VCaP (cell line): ENCODE measurements around the gene TMEM132E.

Experiments
- H3K27ac ChIP-seq: fragments of 450-650 bp; 2 replicates; pipeline ENCODE4 v1.5.1; 2017
- CTCF ChIP-seq: fragments of 450-650 bp; conservative IDR thresholded peaks from 2 replicates; pipeline ENCODE4 v1.5.1; 2017; ENCODE audit warnings: mild to moderate bottlenecking, moderate library complexity

Gene TMEM132E

GRCh38 chr17:34539881-34540280, 39.5 kb upstream of the TMEM132E start:
- no peak for TF ChIP-seq CTCF
- H3K27ac ChIP-seq: no peak overlapping the region

- no peak overlapping the region for H3K27ac ChIP-seq
- peak; percentile 99 for TF ChIP-seq CTCF
These were observed 36.6 kb upstream of the TMEM132E start for GRCh38 chr17:34542700-34543336.

GRCh38 chr17:34547453-34548063, 31.8 kb upstream of the TMEM132E start:
- H3K27ac ChIP-seq: no peak overlapping the region

GRCh38 chr17:34549966-34550365, 29.4 kb upstream of the TMEM132E start:
- no peak overlapping the region for H3K27ac ChIP-seq
- TF ChIP-seq CTCF: no peak

More at GRCh38 chr17:34547453-34548063, 31.8 kb upstream of the TMEM132E start:
- no peak for TF ChIP-seq CTCF

GRCh38 chr17:34553907-34554306, 25.5 kb upstream of the TMEM132E start:
- no peak for TF ChIP-seq CTCF
- no peak overlapping the region for H3K27ac ChIP-seq

GRCh38 chr17:34556384-34556783, 23.0 kb upstream of the TMEM132E start:
- peak overlapping the region; percentile 73 for H3K27ac ChIP-seq
- TF ChIP-seq CTCF: no peak

- 0 out of 2 replicates have a peak, but pooled peaks have one; percentile 9 for TF ChIP-seq CTCF
- H3K27ac ChIP-seq: peak overlapping the region; percentile 73
These were observed 22.5 kb upstream of the TMEM132E start for GRCh38 chr17:34556931-34557330.
